Breast epithelium (tissue), 4 donors: ENCODE results near the gene FZD2. TPM values are rescaled to one million over a fixed set of nuclear protein-coding genes. Genes with fewer than 3 reads are reported as not detected.
A peak's percentile ranks its signal among the peaks of the same experiment; 100 is the strongest.
"Not testable (repeated sequence)": the region's sequence is repeated elsewhere in the genome, so short reads cannot be mapped to it uniquely, and the experiment has no call there.

ENCODE experiments used
- DNase-seq, 2 donors: peaks; one replicate each; pipeline ENCODE4 v3.0.0-alpha.2; 2019; ENCODE audit warnings: low spot score in 2 of 2
- H3K27ac ChIP-seq, 2 donors: fragments of 200-600 bp; sonication (generic) in 1 of 2; one replicate each; pipeline ENCODE4 v1.5.1; 2016 to 2019; ENCODE audit warnings: mild to moderate bottlenecking in 1 of 2
- H3K27me3 ChIP-seq, 2 donors: fragments of 200-600 bp; sonication (generic) in 1 of 2; one replicate each; pipeline versions ENCODE4 v1.5.1 to v1.6.0; 2017 to 2019; ENCODE audit warnings: control low read depth in 1 of 2, mild to moderate bottlenecking in 1 of 2
- H3K36me3 ChIP-seq: fragments of 200-600 bp; one replicate; pipeline ENCODE4 v1.5.1; 2019
- H3K4me1 ChIP-seq, 2 donors: fragments of 200-600 bp; sonication (generic); one replicate each; pipeline ENCODE4 v1.5.1; 2016 to 2019; ENCODE audit warnings: control low read depth in 1 of 2
- H3K4me3 ChIP-seq, 3 donors: fragments of 200-600 bp; sonication (generic); 1 replicate in 2 of 3; 2 replicates in 1 of 3; pipeline ENCODE4 v1.5.1; 2016 to 2019; ENCODE audit warnings: mild to moderate bottlenecking in 3 of 3, moderate library complexity in 2 of 3
- H3K9me3 ChIP-seq, 2 donors: fragments of 200-600 bp; sonication (generic) in 1 of 2; one replicate each; pipeline ENCODE4 v1.5.1; 2016 to 2019; ENCODE audit warnings: control low read depth in 1 of 2
- CTCF ChIP-seq, 3 donors: fragments of 450-650 bp; IDR thresholded peaks; one replicate each; pipeline ENCODE4 v1.5.1; 2016 to 2017; ENCODE audit warnings: antibody characterized with exemption in 3 of 3, mild to moderate bottlenecking in 3 of 3, moderate library complexity in 3 of 3
- POLR2A ChIP-seq: fragments of 450-650 bp; IDR thresholded peaks from one replicate; pipeline ENCODE4 v1.6.1; 2016; ENCODE audit warnings: antibody characterized with exemption, mild to moderate bottlenecking, moderate library complexity
- POLR2AphosphoS5 ChIP-seq, 3 donors: sonication (generic); formaldehyde crosslinking; IDR thresholded peaks; one replicate each; pipeline ENCODE4 v1.6.1; 2017; ENCODE audit warnings: antibody characterized with exemption in 3 of 3
- intact Hi-C: fragments of 100-400 bp; cut with DNase I; formaldehyde crosslinking; loops from one replicate; pipeline ENCODE4 v1.15.1; 2023; ENCODE audit warnings: low total_unique reads
- total RNA-seq, 3 donors: library from RNA; depleted of rRNA; stranded (reverse); fragments of >200 nt; gene quantifications; one replicate each; pipeline ENCODE4 v1.1.0, GENCODE V29; 2016

FZD2 gene
- total RNA-seq: 1 to 10 TPM; 1.9 to 3.6 (median 3.0) TPM

GRCh38 chr17:44556832-44557606, at the start of gene FZD2:
FZD2 (plus strand) TSS chr17:44557484; CDS start chr17:44557689, 205 bp downstream.
- no peaks in the 10 kb centered on the region for H3K27me3 ChIP-seq
- H3K36me3 ChIP-seq: no peaks in the 10 kb centered on the region
- peak within 1 kb of the TSS; percentile 77 for H3K27ac ChIP-seq
- intact Hi-C loops: no loop called here
- H3K4me1 ChIP-seq: no peaks in the 10 kb centered on the region
- H3K9me3 ChIP-seq: no peaks in the 10 kb centered on the region
- H3K4me3 ChIP-seq: peak within 1 kb of the TSS; percentile 54 to 73 (median 71)
- TF ChIP-seq CTCF (IDR thresholded peaks at IDR 0.05) (no peak), POLR2A (no peak), POLR2AphosphoS5 (IDR thresholded peaks at IDR 0.05) (no peak)
- DNase-seq: peak; percentile 63 to 87

GRCh38 chr17:44511241-44512134, 45.8 kb upstream of the FZD2 start:
- intact Hi-C loops, H3K4me1 ChIP-seq, H3K9me3 ChIP-seq, H3K36me3 ChIP-seq, H3K27ac ChIP-seq, H3K4me3 ChIP-seq, H3K27me3 ChIP-seq, DNase-seq: not testable (repeated sequence)

- no peak for DNase-seq
- no peak for TF ChIP-seq POLR2A
- TF ChIP-seq POLR2AphosphoS5 (IDR thresholded peaks at IDR 0.05): no peak
- TF ChIP-seq CTCF (IDR thresholded peaks at IDR 0.05): no peak
- H3K9me3 ChIP-seq: no peaks in the 10 kb centered on the region
- peaks cover 0 to 4% of the 10 kb centered on the region in 2 donors for H3K27me3 ChIP-seq
- intact Hi-C loops: no loop called here
- no peaks in the 10 kb centered on the region for H3K36me3 ChIP-seq
- no peak overlapping the region for H3K4me3 ChIP-seq
- H3K27ac ChIP-seq: no peak overlapping the region
- no peaks in the 10 kb centered on the region for H3K4me1 ChIP-seq
Measured at GRCh38 chr17:44518032-44518431, 39.3 kb upstream of the FZD2 start.

DNA sequence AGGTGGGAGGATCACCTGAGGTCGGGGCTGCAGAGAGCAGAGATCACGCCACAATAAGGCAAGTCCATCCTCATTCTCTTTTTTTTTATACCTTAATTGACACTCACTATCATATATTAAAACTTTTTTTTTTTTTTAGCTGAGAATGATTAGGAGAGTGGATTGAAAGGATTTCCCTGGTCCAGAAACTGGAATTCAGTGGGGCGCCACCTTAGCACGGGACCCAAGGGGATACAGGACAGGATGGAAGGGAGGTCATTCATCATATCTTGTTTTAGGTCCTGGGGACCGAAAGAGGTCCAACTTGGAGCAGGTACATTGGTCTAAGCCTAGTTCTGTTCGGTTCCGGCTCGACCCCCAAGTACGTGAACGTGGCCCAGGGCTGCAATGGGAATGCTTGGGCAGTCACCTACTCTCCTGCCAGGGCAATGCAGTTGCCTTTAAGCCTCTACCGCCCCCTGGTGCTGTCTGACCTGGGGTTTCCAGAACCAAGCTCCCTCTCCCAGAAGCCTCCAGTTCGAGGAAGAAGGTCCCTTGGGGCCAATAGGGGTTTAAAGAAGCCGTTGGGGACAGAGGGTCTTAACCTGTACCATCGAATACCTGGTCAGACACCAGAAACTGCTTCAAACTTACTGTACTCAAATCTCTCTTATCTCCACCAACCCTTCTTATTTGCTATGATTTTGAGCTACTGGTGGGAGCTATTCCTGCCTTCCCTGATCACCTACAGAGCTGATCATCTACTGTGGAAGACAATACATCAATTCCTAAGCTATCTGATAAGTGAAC, 34.2 kb upstream of the FZD2 start:
- no peaks in the 10 kb centered on the region for H3K4me1 ChIP-seq
- H3K36me3 ChIP-seq: no peaks in the 10 kb centered on the region
- no peak overlapping the region for H3K4me3 ChIP-seq
- peaks cover 0 to 4% of the 10 kb centered on the region in 2 donors for H3K27me3 ChIP-seq
- intact Hi-C loops: no loop called here
- TF ChIP-seq CTCF (IDR thresholded peaks at IDR 0.05) (peak in 1 of 3 donors; percentile 13), POLR2AphosphoS5 (IDR thresholded peaks at IDR 0.05) (no peak)
- H3K9me3 ChIP-seq: peaks cover 0 to 5% of the 10 kb centered on the region in 2 donors
- no peak overlapping the region for H3K27ac ChIP-seq
- peak in 1 of 2 donors; percentile 58 for DNase-seq

GRCh38 chr17:44523672-44523972, 33.7 kb upstream of the FZD2 start:
- Histone ChIP-seq H3K9me3 (peaks cover 0 to 5% of the 10 kb centered on the region in 2 donors), H3K27me3 (peaks cover 0 to 4% of the 10 kb centered on the region in 2 donors), H3K36me3 (no peaks in the 10 kb centered on the region), H3K4me1 (no peaks in the 10 kb centered on the region), H3K27ac (no peak overlapping the region), H3K4me3 (no peak overlapping the region)
- DNase-seq: no peak
- TF ChIP-seq POLR2A (no peak), POLR2AphosphoS5 (IDR thresholded peaks at IDR 0.05) (no peak), CTCF (IDR thresholded peaks at IDR 0.05) (no peak)
- intact Hi-C loops: no loop called here
